Measurements from ENCODE around the gene ADGRG3. TPM values are rescaled to one million over a fixed set of nuclear protein-coding genes. Genes with fewer than 3 reads are reported as not detected.
A peak's percentile ranks its signal among the peaks of the same experiment; 100 is the strongest.

ADGRG3 gene
- total and polyA plus RNA-seq, 2 donors from 2014 or later = 0.17 to 1.8 TPM

DNA sequence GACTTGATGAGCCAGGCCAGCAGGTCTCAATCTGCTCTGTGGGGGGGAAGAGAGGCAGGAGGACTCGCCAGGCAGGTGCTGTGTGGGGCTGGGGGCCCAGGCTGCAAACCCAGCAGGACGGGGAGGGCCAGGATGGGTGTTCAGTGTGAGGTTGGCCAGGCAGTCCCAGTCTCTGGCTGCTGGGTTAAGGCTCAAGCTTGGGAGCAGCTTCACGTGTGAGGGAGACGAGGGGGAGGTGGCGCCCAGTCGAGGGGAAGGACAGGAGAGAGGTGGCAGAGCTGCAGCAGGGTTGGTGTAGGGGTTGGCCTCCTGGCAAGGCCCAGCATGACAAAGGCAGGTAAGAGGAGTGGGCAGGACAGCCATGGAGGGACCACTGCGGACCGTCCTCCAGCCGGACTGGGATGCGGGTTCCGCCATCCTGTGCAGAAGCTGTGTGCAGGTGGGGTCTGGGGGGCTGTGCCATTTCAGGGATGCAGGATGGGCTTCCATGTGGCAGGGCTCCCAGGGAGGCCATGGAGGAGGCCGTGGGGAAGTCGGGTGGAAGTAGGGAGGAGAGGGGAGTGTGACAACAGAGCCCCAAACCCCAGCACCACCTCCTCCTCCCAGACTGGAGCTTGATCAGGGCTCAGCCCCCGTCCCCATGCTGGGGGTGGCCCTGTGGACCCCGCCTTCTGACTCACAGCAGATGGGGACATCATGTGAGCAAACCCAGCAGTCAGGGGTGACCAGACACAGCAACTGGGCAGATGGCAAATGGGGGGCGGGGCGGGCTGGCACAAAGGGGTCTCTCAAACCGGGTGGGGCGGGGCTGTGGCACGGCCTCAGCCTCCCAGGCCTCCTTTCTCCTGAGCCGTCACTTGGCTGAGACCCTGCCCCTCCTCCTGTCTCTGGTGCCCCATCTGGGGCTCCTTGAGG is 36.9 kb upstream of the ADGRG3 start:
- Histone ChIP-seq H3K4me1 (ENCODE audit: control insufficient read depth in 2 of 3, insufficient read depth in 2 of 3, low read depth in 1 of 3, low read length in 3 of 3) (peaks cover 4 to 79% (median 70%) of the 10 kb centered on the region in 3 donors), H3K27ac (ENCODE audit: low read depth in 2 of 2, low read length in 2 of 2) (peak overlapping the region; percentile 98 to 99), H3K9ac (ENCODE audit: low read length in 3 of 3) (peak overlapping the region in 2 of 3 donors; percentile 84 to 99), H3K4me3 (ENCODE audit: low read length in 3 of 3) (peak overlapping the region in 2 of 3 donors; percentile 88 to 91), H3K36me3 (ENCODE audit: control insufficient read depth in 2 of 3, insufficient read depth in 3 of 3, low read length in 3 of 3) (no peaks in the 10 kb centered on the region), H3K27me3 (ENCODE audit: control insufficient read depth, insufficient read depth, low read length) (peaks cover 2% of the 10 kb centered on the region), H3K9me3 (ENCODE audit: control insufficient read depth in 2 of 3, insufficient read depth in 1 of 3, low read length in 3 of 3) (peaks cover 0 to 2% (median 0%) of the 10 kb centered on the region in 3 donors)
- peak in 1 of 5 donors; percentile 57 for DNase-seq
- no peak for FAIRE-seq
- intact Hi-C loops (cut with DNase I) = no loop called here
- TF ChIP-seq, protein P1, sequence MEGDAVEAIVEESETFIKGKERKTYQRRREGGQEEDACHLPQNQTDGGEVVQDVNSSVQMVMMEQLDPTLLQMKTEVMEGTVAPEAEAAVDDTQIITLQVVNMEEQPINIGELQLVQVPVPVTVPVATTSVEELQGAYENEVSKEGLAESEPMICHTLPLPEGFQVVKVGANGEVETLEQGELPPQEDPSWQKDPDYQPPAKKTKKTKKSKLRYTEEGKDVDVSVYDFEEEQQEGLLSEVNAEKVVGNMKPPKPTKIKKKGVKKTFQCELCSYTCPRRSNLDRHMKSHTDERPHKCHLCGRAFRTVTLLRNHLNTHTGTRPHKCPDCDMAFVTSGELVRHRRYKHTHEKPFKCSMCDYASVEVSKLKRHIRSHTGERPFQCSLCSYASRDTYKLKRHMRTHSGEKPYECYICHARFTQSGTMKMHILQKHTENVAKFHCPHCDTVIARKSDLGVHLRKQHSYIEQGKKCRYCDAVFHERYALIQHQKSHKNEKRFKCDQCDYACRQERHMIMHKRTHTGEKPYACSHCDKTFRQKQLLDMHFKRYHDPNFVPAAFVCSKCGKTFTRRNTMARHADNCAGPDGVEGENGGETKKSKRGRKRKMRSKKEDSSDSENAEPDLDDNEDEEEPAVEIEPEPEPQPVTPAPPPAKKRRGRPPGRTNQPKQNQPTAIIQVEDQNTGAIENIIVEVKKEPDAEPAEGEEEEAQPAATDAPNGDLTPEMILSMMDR (IDR thresholded peaks at IDR 0.05; ENCODE audit: borderline replicate concordance, extremely low read depth, insufficient read depth) = no peak

DNA sequence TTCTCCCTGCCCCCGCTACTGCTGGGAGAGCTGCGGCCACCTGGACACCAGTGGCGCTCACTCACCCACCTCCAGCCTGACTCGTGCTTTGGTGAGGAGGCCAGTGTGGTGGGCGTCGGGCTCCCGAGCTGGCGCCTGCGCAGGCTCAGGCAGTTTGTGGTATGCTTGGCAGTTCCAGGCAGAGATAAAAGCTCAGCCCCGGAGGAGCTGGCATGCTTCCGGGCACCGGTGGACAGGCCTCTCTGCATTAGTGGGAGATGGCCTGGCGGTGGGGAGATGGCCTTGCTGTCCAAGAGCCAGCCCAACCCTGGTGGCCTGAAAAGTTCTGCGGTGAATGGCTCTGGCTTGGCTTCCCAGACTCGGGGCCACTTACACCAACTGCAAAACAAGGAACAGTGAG is 35.5 kb upstream of the ADGRG3 start:
- H3K4me3 ChIP-seq (ENCODE audit: low read length in 3 of 3) = peak overlapping the region in 2 of 3 donors; percentile 8 to 17
- H3K9me3 ChIP-seq (ENCODE audit: control insufficient read depth in 2 of 3, insufficient read depth in 1 of 3, low read length in 3 of 3) = peaks cover 0 to 2% (median 0%) of the 10 kb centered on the region in 3 donors
- peaks cover 2% of the 10 kb centered on the region for H3K27me3 ChIP-seq (ENCODE audit: control insufficient read depth, insufficient read depth, low read length)
- intact Hi-C loops (cut with DNase I) = no loop called here
- H3K9ac ChIP-seq (ENCODE audit: low read length in 3 of 3) = peak overlapping the region in 1 of 3 donors; percentile 59
- peaks cover 4 to 78% (median 68%) of the 10 kb centered on the region in 3 donors for H3K4me1 ChIP-seq (ENCODE audit: control insufficient read depth in 2 of 3, insufficient read depth in 2 of 3, low read depth in 1 of 3, low read length in 3 of 3)
- no peak for FAIRE-seq
- TF ChIP-seq, protein P1 (IDR thresholded peaks at IDR 0.05; ENCODE audit: borderline replicate concordance, extremely low read depth, insufficient read depth) = no peak
- H3K36me3 ChIP-seq (ENCODE audit: control insufficient read depth in 2 of 3, insufficient read depth in 3 of 3, low read length in 3 of 3) = peaks cover 0 to 5% (median 0%) of the 10 kb centered on the region in 3 donors
- H3K27ac ChIP-seq (ENCODE audit: low read depth in 2 of 2, low read length in 2 of 2) = peak overlapping the region; percentile 57 to 98
- DNase-seq = no peak

DNA sequence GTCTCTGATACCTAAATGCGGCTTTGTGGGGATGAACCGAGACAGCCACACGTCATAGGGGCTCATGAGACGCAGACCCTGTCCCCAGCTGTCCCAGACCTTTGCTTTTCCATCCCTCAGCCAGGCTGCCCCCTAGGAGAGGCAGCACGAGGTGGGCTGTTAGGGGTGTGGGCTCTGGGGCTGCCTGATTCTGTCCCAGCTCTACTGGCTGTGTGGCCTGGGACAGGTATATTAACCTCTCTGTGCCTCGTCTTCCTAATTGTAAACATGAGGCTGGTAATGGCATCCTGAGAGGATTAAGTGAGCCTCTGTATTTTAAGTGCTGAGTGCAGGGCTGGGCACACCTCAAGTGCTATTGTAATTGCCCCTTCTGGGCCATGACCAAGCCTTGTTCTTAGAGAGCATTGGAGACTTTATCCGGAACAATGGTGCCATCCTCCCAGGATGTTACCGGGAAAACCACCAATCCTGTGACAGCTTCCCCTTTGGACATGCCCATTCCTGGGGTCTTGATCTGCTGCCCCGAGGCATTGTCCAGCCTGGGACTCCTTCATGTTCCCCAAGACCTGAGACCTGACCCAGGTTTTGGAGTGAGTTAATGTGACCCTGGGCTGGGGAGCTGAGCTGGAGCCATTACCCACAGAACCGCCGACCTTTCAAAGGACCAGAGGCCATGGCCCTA is 34.6 kb upstream of the ADGRG3 start:
- H3K4me1 ChIP-seq (ENCODE audit: control insufficient read depth in 2 of 3, insufficient read depth in 2 of 3, low read depth in 1 of 3, low read length in 3 of 3) = peaks cover 4 to 76% (median 70%) of the 10 kb centered on the region in 3 donors
- peaks cover 0 to 5% (median 0%) of the 10 kb centered on the region in 3 donors for H3K36me3 ChIP-seq (ENCODE audit: control insufficient read depth in 2 of 3, insufficient read depth in 3 of 3, low read length in 3 of 3)
- H3K4me3 ChIP-seq (ENCODE audit: low read length in 3 of 3) = no peak overlapping the region
- peaks cover 0 to 2% (median 0%) of the 10 kb centered on the region in 3 donors for H3K9me3 ChIP-seq (ENCODE audit: control insufficient read depth in 2 of 3, insufficient read depth in 1 of 3, low read length in 3 of 3)
- H3K27me3 ChIP-seq (ENCODE audit: control insufficient read depth, insufficient read depth, low read length) = peaks cover 2% of the 10 kb centered on the region
- peak overlapping the region; percentile 75 to 98 for H3K27ac ChIP-seq (ENCODE audit: low read depth in 2 of 2, low read length in 2 of 2)
- peak overlapping the region in 1 of 3 donors; percentile 49 for H3K9ac ChIP-seq (ENCODE audit: low read length in 3 of 3)
- no peak for DNase-seq
- TF ChIP-seq, protein P1 (IDR thresholded peaks at IDR 0.05; ENCODE audit: borderline replicate concordance, extremely low read depth, insufficient read depth) = no peak
- intact Hi-C loops (cut with DNase I) = no loop called here
- FAIRE-seq = no peak

Data from kidney (tissue), 14 donors.